Liver (tissue), 9 donors: ENCODE data around the gene TUT4. TPM values are rescaled to one million over a fixed set of nuclear protein-coding genes. Genes with fewer than 3 reads are reported as not detected.

ENCODE experiments used
- DNase-seq: peaks from one replicate; pipeline ENCODE4 v3.0.0-alpha.2; 2017; ENCODE audit warnings: low spot score
- H3K27ac ChIP-seq, 2 donors: one replicate each; pipeline ENCODE4 v1.7.0; 2013; ENCODE audit warnings: inconsistent platforms in 2 of 2, low read length in 2 of 2, control low read depth in 1 of 2, low read depth in 1 of 2, mild to moderate bottlenecking in 1 of 2
- H3K27me3 ChIP-seq, 4 donors: one replicate each; pipeline versions ENCODE4 v1.6.1 to v1.7.0; 2013; ENCODE audit warnings: low read length in 3 of 4, inconsistent platforms in 1 of 4, mild to moderate bottlenecking in 1 of 4, moderate library complexity in 1 of 4; ENCODE audit not compliant: control insufficient read depth in 4 of 4, insufficient read depth in 4 of 4
- H3K36me3 ChIP-seq, 4 donors: one replicate each; pipeline versions ENCODE4 v1.6.1 to v1.7.0; 2013; ENCODE audit warnings: low read length in 3 of 4, mild to moderate bottlenecking in 3 of 4, low read depth in 1 of 4, moderate library complexity in 1 of 4; ENCODE audit not compliant: control insufficient read depth in 4 of 4, insufficient read depth in 3 of 4
- H3K4me1 ChIP-seq, 4 donors: one replicate each; pipeline versions ENCODE4 v1.6.1 to v1.7.0; 2013; ENCODE audit warnings: low read length in 3 of 4, mild to moderate bottlenecking in 3 of 4, moderate library complexity in 1 of 4; ENCODE audit not compliant: control insufficient read depth in 4 of 4, insufficient read depth in 4 of 4
- H3K4me3 ChIP-seq, 3 donors: one replicate each; pipeline versions ENCODE4 v1.6.1 to v1.7.0; 2013; ENCODE audit warnings: low read length in 3 of 3, control low read depth in 1 of 3, low read depth in 1 of 3, mild to moderate bottlenecking in 1 of 3
- H3K9ac ChIP-seq, 2 donors: one replicate each; pipeline ENCODE4 v1.7.0; 2013; ENCODE audit warnings: low read length in 2 of 2, mild to moderate bottlenecking in 2 of 2, moderate library complexity in 2 of 2, control low read depth in 1 of 2, low read depth in 1 of 2
- H3K9me3 ChIP-seq, 4 donors: one replicate each; pipeline versions ENCODE4 v1.6.1 to v1.7.0; 2013; ENCODE audit warnings: low read length in 3 of 4; ENCODE audit not compliant: control insufficient read depth in 4 of 4
- ATF3 ChIP-seq: IDR thresholded peaks from 2 replicates; pipeline ENCODE4 v1.6.1; 2016; ENCODE audit warnings: antibody characterized with exemption
- CTCF ChIP-seq: fragments of 150-350 bp; IDR thresholded peaks from 2 replicates; pipeline ENCODE4 v1.5.1; 2017; ENCODE audit warnings: improper control_type of control experiment, low read depth, low read length; ENCODE audit not compliant: missing input control
- EGR1 ChIP-seq, 2 donors: IDR thresholded peaks; 2 replicates each; pipeline ENCODE4 v1.6.1; 2016 to 2018; ENCODE audit warnings: antibody characterized with exemption in 2 of 2, low read depth in 2 of 2
- FOXA1 ChIP-seq: IDR thresholded peaks from 2 replicates; pipeline ENCODE4 v1.6.1; 2016; ENCODE audit warnings: antibody characterized with exemption
- FOXA2 ChIP-seq: IDR thresholded peaks from 2 replicates; pipeline ENCODE4 v1.6.1; 2016; ENCODE audit warnings: antibody characterized with exemption
- GABPA ChIP-seq, 2 donors: IDR thresholded peaks in 1 of 2; conservative IDR thresholded peaks in 1 of 2; 2 replicates each; pipeline ENCODE4 v1.6.1; 2016; ENCODE audit warnings: antibody characterized with exemption in 2 of 2, mild to moderate bottlenecking in 1 of 2, moderate library complexity in 1 of 2
- HNF4A ChIP-seq, 2 donors: conservative IDR thresholded peaks; 2 replicates each; pipeline ENCODE4 v1.6.1; 2016; ENCODE audit warnings: antibody characterized with exemption in 2 of 2, mild to moderate bottlenecking in 2 of 2
- HNF4G ChIP-seq: IDR thresholded peaks from 2 replicates; pipeline ENCODE4 v1.6.1; 2016; ENCODE audit warnings: antibody characterized with exemption
- JUND ChIP-seq, 2 donors: IDR thresholded peaks; 2 replicates each; pipeline ENCODE4 v1.6.1; 2016; ENCODE audit warnings: antibody characterized with exemption in 2 of 2
- MAX ChIP-seq: IDR thresholded peaks from 2 replicates; pipeline ENCODE4 v1.6.1; 2016; ENCODE audit warnings: antibody characterized with exemption
- NR2F2 ChIP-seq: IDR thresholded peaks from 2 replicates; pipeline ENCODE4 v1.6.1; 2016; ENCODE audit warnings: antibody characterized with exemption
- RAD21 ChIP-seq, 2 donors: IDR thresholded peaks; 2 replicates each; pipeline ENCODE4 v1.6.1; 2016; ENCODE audit warnings: antibody characterized with exemption in 2 of 2, mild to moderate bottlenecking in 2 of 2
- REST ChIP-seq: IDR thresholded peaks from 2 replicates; pipeline ENCODE4 v1.6.1; 2016; ENCODE audit warnings: antibody characterized with exemption, mild to moderate bottlenecking
- RXRA ChIP-seq, 2 donors: IDR thresholded peaks; 2 replicates each; pipeline ENCODE4 v1.6.1; 2017 to 2018; ENCODE audit warnings: antibody characterized with exemption in 2 of 2, mild to moderate bottlenecking in 1 of 2
- SP1 ChIP-seq: IDR thresholded peaks from 2 replicates; pipeline ENCODE4 v1.6.1; 2018; ENCODE audit warnings: antibody characterized with exemption, mild to moderate bottlenecking
- TAF1 ChIP-seq: conservative IDR thresholded peaks from 2 replicates; pipeline ENCODE4 v1.6.1; 2016; ENCODE audit warnings: antibody characterized with exemption, mild to moderate bottlenecking
- YY1 ChIP-seq: IDR thresholded peaks from 2 replicates; pipeline ENCODE4 v1.6.1; 2016; ENCODE audit warnings: antibody characterized with exemption, mild to moderate bottlenecking
- ZBTB33 ChIP-seq: IDR thresholded peaks from 2 replicates; pipeline ENCODE4 v1.6.1; 2016; ENCODE audit warnings: antibody characterized with exemption
- whole genome bisulfite sequencing: extraction: QIAGEN DNeasy Blood & Tissue Kit; methylation state at CpG from one replicate; pipeline ENCODE4 v1.1.7; 2013; 5-methylcytosine and 5-hydroxymethylcytosine counted together
- polyA plus RNA-seq, 2 donors: library from polyadenylated mRNA; stranded (reverse) in 1 of 2; unstranded in 1 of 2; fragments of 200-250 nt in 1 of 2; fragments of >200 nt in 1 of 2; fragmentation: Nextera tagmentation in 1 of 2; extraction: Ambion mirVana in 1 of 2; gene quantifications; one replicate each; pipeline versions ENCODE4 v1.2.1 to v1.2.3, GENCODE V29; 2013 to 2015
- total RNA-seq, 2 donors: library from RNA; depleted of rRNA; stranded (reverse); fragments of >200 nt; gene quantifications; one replicate each; pipeline ENCODE4 v1.2.3, GENCODE V29; 2014
- donor health status: healthy.
- donor health status: healthy.
- donor health status: healthy.
- donor health status: healthy.
- donor health status: healthy.

The TUT4 gene
- total and polyA plus RNA-seq, 4 donors, result 12.2 to 28.0 (median 24.0) TPM

GRCh38 chr1:52474807-52475206, 78.1 kb downstream of the TUT4 start:
- H3K4me1 ChIP-seq, result peaks cover 0 to 24% (median 16%) of the 10 kb centered on the region in 4 donors
- TF ChIP-seq HNF4G (no peak), JUND (IDR thresholded peaks at IDR 0.05) (peak; percentile 16 to 20), CTCF (no peak), YY1 (no peak), RAD21 (IDR thresholded peaks at IDR 0.05) (peak; percentile 6 to 29), RXRA (IDR thresholded peaks at IDR 0.05) (peak; percentile 60 to 72), HNF4A (conservative IDR thresholded peaks at IDR 0.05) (peak; percentile 56 to 60)
- H3K9me3 ChIP-seq, result no peaks in the 10 kb centered on the region
- no peak overlapping the region for H3K9ac ChIP-seq
- peaks cover 0 to 5% (median 2%) of the 10 kb centered on the region in 4 donors for H3K36me3 ChIP-seq
- WGBS, result 32% methylated on average over 4 of the region's 4 CpGs
- no peaks in the 10 kb centered on the region for H3K27me3 ChIP-seq
- no peak overlapping the region for H3K4me3 ChIP-seq
- no peak for DNase-seq
- no peak overlapping the region for H3K27ac ChIP-seq

- Histone ChIP-seq H3K9me3 (no peaks in the 10 kb centered on the region), H3K4me3 (no peak overlapping the region), H3K27ac (no peak overlapping the region), H3K36me3 (peaks cover 0 to 5% (median 2%) of the 10 kb centered on the region in 4 donors), H3K9ac (no peak overlapping the region), H3K4me1 (peaks cover 0 to 24% (median 16%) of the 10 kb centered on the region in 4 donors), H3K27me3 (no peaks in the 10 kb centered on the region)
- TF ChIP-seq YY1 (peak; percentile 59), MAX (peak; percentile 49), REST (no peak), TAF1 (no peak), ZBTB33 (peak; percentile 34), GABPA (IDR thresholded peaks at IDR 0.05 in 1 of 2, conservative IDR thresholded peaks at IDR 0.05 in 1 of 2) (no peak), HNF4A (conservative IDR thresholded peaks at IDR 0.05) (peak; percentile 82 to 88), FOXA2 (peak; percentile 77), HNF4G (peak; percentile 42), NR2F2 (no peak), FOXA1 (peak; percentile 44), RAD21 (IDR thresholded peaks at IDR 0.05) (peak in 1 of 2 donors; percentile 27), EGR1 (IDR thresholded peaks at IDR 0.05; ENCODE audit: low read depth in 2 of 2) (no peak), SP1 (peak; percentile 57), JUND (IDR thresholded peaks at IDR 0.05) (peak in 1 of 2 donors; percentile 29), ATF3 (no peak), RXRA (IDR thresholded peaks at IDR 0.05) (peak; percentile 41 to 73), CTCF (no peak)
- no peak for DNase-seq
Measured at GRCh38 chr1:52473039-52473438, 79.9 kb downstream of the TUT4 start.
